Fibroblast of lung (primary cell): ENCODE measurements around the gene CPSF4L.

Experiments used
- EZH2 ChIP-seq: IDR thresholded peaks from 2 replicates; pipeline ENCODE4 v1.5.1; 2012; ENCODE audit warnings: low read length, control low read depth, mild to moderate bottlenecking; ENCODE audit errors: missing control alignments
- TF ChIP-seq, protein P1 (sequence below), 2 donors: IDR thresholded peaks in 1 of 2; conservative IDR thresholded peaks in 1 of 2; 1 replicate in 1 of 2; 2 replicates in 1 of 2; pipeline ENCODE4 v1.5.1; 2011 to 2012; ENCODE audit warnings: low read length in 2 of 2, control low read depth in 1 of 2, inconsistent platforms in 1 of 2, low read depth in 1 of 2, mild to moderate bottlenecking in 1 of 2

- TF ChIP-seq, protein P1, sequence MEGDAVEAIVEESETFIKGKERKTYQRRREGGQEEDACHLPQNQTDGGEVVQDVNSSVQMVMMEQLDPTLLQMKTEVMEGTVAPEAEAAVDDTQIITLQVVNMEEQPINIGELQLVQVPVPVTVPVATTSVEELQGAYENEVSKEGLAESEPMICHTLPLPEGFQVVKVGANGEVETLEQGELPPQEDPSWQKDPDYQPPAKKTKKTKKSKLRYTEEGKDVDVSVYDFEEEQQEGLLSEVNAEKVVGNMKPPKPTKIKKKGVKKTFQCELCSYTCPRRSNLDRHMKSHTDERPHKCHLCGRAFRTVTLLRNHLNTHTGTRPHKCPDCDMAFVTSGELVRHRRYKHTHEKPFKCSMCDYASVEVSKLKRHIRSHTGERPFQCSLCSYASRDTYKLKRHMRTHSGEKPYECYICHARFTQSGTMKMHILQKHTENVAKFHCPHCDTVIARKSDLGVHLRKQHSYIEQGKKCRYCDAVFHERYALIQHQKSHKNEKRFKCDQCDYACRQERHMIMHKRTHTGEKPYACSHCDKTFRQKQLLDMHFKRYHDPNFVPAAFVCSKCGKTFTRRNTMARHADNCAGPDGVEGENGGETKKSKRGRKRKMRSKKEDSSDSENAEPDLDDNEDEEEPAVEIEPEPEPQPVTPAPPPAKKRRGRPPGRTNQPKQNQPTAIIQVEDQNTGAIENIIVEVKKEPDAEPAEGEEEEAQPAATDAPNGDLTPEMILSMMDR (conservative IDR thresholded peaks at IDR 0.05 in 1 of 2, IDR thresholded peaks at IDR 0.05 in 1 of 2; ENCODE audit: low read depth in 1 of 2, low read length in 2 of 2) = no peak
- TF ChIP-seq EZH2 = no peak
These were observed 22.2 kb upstream of the CPSF4L start for GRCh38 chr17:73283841-73284282.
